ENCODE data around the gene CAPNS2.

CAPNS2 gene

DNA sequence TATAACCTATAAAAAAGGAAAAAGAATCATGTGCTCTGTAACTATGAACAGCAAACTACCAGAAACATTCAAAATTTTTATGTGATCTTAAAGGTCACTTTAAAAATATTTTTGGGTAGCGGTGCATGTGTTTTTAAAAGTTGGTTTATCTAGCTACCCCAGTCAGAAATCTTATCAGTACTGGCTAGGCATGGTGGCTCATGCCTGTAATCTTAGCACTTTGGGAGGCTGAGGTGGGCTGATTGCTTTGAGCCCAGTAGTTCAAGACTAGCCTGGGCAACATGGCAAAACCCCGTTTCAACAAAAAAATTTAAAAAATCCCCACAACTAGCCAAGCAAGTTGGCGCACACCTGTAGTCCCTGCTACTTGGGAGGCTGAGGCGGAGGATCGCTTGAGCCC lies 3.7 kb downstream of the CAPNS2 start:
- Histone ChIP-seq H3K4me3 (IDR thresholded peaks at IDR 0.05; ENCODE audit: insufficient read depth, low read depth, low read length) (no peak overlapping the region), H3K4me2 (no peak overlapping the region), H2AFZ (ENCODE audit: low read depth) (no peak overlapping the region), H3K36me3 (ENCODE audit: insufficient read depth) (no peaks in the 10 kb centered on the region), H3K9ac (no peak overlapping the region), H3K27me3 (ENCODE audit: insufficient read depth, low read depth) (no peaks in the 10 kb centered on the region), H3K27ac (no peak overlapping the region), H3K4me1 (ENCODE audit: low read depth, poor library complexity, severe bottlenecking) (no peaks in the 10 kb centered on the region), H4K20me1 (ENCODE audit: insufficient read depth) (no peaks in the 10 kb centered on the region), H3K79me2 (ENCODE audit: insufficient read depth, low read depth) (no peaks in the 10 kb centered on the region)
- TF ChIP-seq, protein P1, sequence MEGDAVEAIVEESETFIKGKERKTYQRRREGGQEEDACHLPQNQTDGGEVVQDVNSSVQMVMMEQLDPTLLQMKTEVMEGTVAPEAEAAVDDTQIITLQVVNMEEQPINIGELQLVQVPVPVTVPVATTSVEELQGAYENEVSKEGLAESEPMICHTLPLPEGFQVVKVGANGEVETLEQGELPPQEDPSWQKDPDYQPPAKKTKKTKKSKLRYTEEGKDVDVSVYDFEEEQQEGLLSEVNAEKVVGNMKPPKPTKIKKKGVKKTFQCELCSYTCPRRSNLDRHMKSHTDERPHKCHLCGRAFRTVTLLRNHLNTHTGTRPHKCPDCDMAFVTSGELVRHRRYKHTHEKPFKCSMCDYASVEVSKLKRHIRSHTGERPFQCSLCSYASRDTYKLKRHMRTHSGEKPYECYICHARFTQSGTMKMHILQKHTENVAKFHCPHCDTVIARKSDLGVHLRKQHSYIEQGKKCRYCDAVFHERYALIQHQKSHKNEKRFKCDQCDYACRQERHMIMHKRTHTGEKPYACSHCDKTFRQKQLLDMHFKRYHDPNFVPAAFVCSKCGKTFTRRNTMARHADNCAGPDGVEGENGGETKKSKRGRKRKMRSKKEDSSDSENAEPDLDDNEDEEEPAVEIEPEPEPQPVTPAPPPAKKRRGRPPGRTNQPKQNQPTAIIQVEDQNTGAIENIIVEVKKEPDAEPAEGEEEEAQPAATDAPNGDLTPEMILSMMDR (conservative IDR thresholded peaks at IDR 0.05; ENCODE audit: low read depth, low read length): no peak

DNA sequence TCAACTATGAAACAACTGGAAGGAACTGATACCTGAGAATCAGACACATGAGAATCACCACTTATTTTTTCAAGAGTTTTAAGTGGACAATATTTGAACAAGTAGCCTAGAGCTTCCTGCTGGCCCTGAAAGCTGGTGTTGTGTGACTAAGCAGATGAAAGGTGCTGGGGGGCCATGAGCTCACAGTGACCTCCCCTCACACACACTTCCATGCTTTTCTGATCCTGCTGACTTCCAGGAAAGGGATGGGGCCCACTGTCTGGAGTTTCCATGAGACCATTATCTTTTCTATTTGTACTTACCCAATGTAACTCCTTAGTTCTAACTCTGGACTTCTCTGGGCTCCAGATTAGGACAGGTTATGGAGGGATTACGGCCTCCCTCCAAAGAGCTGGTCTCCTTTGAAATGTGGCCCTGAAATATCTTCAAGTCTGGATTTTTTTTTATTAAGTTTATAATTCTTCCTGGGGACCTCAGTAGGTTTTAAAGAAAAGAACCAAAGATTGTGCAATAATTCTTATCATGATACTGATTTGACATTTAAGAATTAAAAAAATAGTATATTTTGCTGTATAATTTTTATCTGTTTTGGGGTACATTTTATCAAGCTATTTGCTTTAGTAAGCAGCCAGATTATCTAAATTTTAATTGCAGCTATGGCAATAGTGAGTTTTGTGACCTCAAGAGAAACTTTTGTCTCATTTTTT lies 4.9 kb downstream of the CAPNS2 start:
- Histone ChIP-seq H3K4me2 (no peak overlapping the region), H3K36me3 (ENCODE audit: insufficient read depth) (no peaks in the 10 kb centered on the region)
- TF ChIP-seq, protein P1 (conservative IDR thresholded peaks at IDR 0.05; ENCODE audit: low read depth, low read length): no peak

DNA sequence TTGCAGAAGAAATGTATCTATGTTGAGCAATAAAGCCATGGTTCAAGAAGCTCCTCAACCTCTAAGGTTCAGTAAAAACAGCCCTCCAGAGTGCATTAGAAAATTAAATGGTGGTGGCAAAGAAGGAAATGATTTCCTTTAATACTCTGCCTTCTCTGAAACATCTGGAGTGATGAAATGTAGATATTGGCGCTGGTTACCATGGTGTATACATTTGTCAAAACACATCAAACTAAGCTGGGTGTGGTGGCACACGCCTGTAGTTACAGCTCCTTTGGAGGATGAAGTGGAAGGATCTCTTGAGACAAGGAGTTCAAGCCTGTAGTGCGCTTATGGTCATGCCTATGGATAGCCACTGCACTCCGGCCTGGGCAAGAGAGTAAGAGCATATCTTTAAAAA lies 6.0 kb downstream of the CAPNS2 start:
- H3K4me2 ChIP-seq: no peak overlapping the region
- H3K27me3 ChIP-seq (ENCODE audit: insufficient read depth, low read depth): no peaks in the 10 kb centered on the region
- no peak overlapping the region for H3K4me3 ChIP-seq (IDR thresholded peaks at IDR 0.05; ENCODE audit: insufficient read depth, low read depth, low read length)
- TF ChIP-seq, protein P1 (conservative IDR thresholded peaks at IDR 0.05; ENCODE audit: low read depth, low read length): no peak
- H2AFZ ChIP-seq (ENCODE audit: low read depth): no peak overlapping the region
- no peaks in the 10 kb centered on the region for H3K79me2 ChIP-seq (ENCODE audit: insufficient read depth, low read depth)
- H4K20me1 ChIP-seq (ENCODE audit: insufficient read depth): no peaks in the 10 kb centered on the region
- no peaks in the 10 kb centered on the region for H3K36me3 ChIP-seq (ENCODE audit: insufficient read depth)
- no peak overlapping the region for H3K27ac ChIP-seq
- no peak overlapping the region for H3K9ac ChIP-seq
- no peaks in the 10 kb centered on the region for H3K4me1 ChIP-seq (ENCODE audit: low read depth, poor library complexity, severe bottlenecking)

More for the DNA sequence above, 4.9 kb downstream of the CAPNS2 start:
- Histone ChIP-seq H3K4me1 (ENCODE audit: low read depth, poor library complexity, severe bottlenecking) (no peaks in the 10 kb centered on the region), H3K4me3 (IDR thresholded peaks at IDR 0.05; ENCODE audit: insufficient read depth, low read depth, low read length) (no peak overlapping the region), H3K27ac (no peak overlapping the region), H3K79me2 (ENCODE audit: insufficient read depth, low read depth) (no peaks in the 10 kb centered on the region), H4K20me1 (ENCODE audit: insufficient read depth) (no peaks in the 10 kb centered on the region), H2AFZ (ENCODE audit: low read depth) (no peak overlapping the region), H3K27me3 (ENCODE audit: insufficient read depth, low read depth) (no peaks in the 10 kb centered on the region), H3K9ac (no peak overlapping the region)

DNA sequence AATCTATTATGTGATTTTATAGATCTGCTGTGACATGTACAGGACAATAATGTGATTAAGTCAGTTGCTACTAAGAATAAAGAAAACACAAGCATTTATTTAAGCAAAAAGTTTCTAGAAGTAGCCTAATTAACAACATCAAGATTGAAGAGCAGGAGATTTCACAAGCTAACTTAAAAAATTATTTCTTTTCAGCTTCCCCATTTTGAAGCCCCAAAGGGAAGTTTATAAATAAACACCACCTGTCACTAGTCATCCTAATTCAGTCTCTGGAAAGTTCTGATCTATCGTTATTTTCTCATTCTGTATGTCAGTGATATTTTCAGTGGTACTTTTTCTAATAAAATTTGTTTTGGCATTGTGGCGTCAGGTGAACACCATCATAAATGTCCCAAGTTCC lies 8.3 kb downstream of the CAPNS2 start:
- no peak overlapping the region for H3K9ac ChIP-seq
- no peak overlapping the region for H3K4me2 ChIP-seq
- TF ChIP-seq, protein P1 (conservative IDR thresholded peaks at IDR 0.05; ENCODE audit: low read depth, low read length): no peak
- H3K27me3 ChIP-seq (ENCODE audit: insufficient read depth, low read depth): no peaks in the 10 kb centered on the region
- H3K4me3 ChIP-seq (IDR thresholded peaks at IDR 0.05; ENCODE audit: insufficient read depth, low read depth, low read length): no peak overlapping the region
- H3K36me3 ChIP-seq (ENCODE audit: insufficient read depth): no peaks in the 10 kb centered on the region
- H2AFZ ChIP-seq (ENCODE audit: low read depth): no peak overlapping the region
- H3K4me1 ChIP-seq (ENCODE audit: low read depth, poor library complexity, severe bottlenecking): no peaks in the 10 kb centered on the region
- H4K20me1 ChIP-seq (ENCODE audit: insufficient read depth): no peaks in the 10 kb centered on the region
- no peaks in the 10 kb centered on the region for H3K79me2 ChIP-seq (ENCODE audit: insufficient read depth, low read depth)
- no peak overlapping the region for H3K27ac ChIP-seq
